Measurements from ENCODE around the gene SPG11. TPM values are rescaled to one million over a fixed set of nuclear protein-coding genes. Genes with fewer than 3 reads are reported as not detected.

SPG11 gene
- total and polyA plus RNA-seq, 2 of the 13 experiments (the other 11 are each of a cell fraction or from before 2014, with no cell fraction given): 31.5 to 40.7 TPM

- TF ChIP-seq ZNF598 (CRISPR knock-in tag; IDR thresholded peaks at IDR 0.05; ENCODE audit: borderline replicate concordance) (no peak), ZNF3 (CRISPR knock-in tag; IDR thresholded peaks at IDR 0.05) (no peak), ZC3H13 (CRISPR knock-in tag; IDR thresholded peaks at IDR 0.05) (no peak), RXRA (CRISPR knock-in tag; IDR thresholded peaks at IDR 0.05) (no peak), ZNF253 (CRISPR knock-in tag; IDR thresholded peaks at IDR 0.05; ENCODE audit: borderline replicate concordance) (peak; percentile 71; the same call in 1 of the 2 replicates), FOXA3 (CRISPR knock-in tag; IDR thresholded peaks at IDR 0.05) (peak; percentile 45; the same call in 1 of the 2 replicates), ZNF800 (CRISPR knock-in tag; IDR thresholded peaks at IDR 0.05) (no peak), RNF219 (CRISPR knock-in tag; IDR thresholded peaks at IDR 0.05) (no peak), ZNF337 (CRISPR knock-in tag; IDR thresholded peaks at IDR 0.05; ENCODE audit: borderline replicate concordance, low read depth) (no peak), FOXA1 (IDR thresholded peaks at IDR 0.05) (no peak), FOXA1 (CRISPR knock-in tag; IDR thresholded peaks at IDR 0.05) (peak; percentile 26; the same call in 1 of the 2 replicates), ZNF713 (CRISPR knock-in tag; IDR thresholded peaks at IDR 0.05) (no peak), ZNF207 (IDR thresholded peaks at IDR 0.05; ENCODE audit: borderline replicate concordance) (no peak), ZMYM4 (CRISPR knock-in tag; IDR thresholded peaks at IDR 0.05) (0 out of 2 replicates have a peak, but pooled peaks have one; percentile 17), KDM1A (CRISPR knock-in tag; IDR thresholded peaks at IDR 0.05) (no peak), SP5 (CRISPR knock-in tag; IDR thresholded peaks at IDR 0.05; ENCODE audit: borderline replicate concordance, low read depth) (no peak)
- TF ChIP-seq, protein P1, sequence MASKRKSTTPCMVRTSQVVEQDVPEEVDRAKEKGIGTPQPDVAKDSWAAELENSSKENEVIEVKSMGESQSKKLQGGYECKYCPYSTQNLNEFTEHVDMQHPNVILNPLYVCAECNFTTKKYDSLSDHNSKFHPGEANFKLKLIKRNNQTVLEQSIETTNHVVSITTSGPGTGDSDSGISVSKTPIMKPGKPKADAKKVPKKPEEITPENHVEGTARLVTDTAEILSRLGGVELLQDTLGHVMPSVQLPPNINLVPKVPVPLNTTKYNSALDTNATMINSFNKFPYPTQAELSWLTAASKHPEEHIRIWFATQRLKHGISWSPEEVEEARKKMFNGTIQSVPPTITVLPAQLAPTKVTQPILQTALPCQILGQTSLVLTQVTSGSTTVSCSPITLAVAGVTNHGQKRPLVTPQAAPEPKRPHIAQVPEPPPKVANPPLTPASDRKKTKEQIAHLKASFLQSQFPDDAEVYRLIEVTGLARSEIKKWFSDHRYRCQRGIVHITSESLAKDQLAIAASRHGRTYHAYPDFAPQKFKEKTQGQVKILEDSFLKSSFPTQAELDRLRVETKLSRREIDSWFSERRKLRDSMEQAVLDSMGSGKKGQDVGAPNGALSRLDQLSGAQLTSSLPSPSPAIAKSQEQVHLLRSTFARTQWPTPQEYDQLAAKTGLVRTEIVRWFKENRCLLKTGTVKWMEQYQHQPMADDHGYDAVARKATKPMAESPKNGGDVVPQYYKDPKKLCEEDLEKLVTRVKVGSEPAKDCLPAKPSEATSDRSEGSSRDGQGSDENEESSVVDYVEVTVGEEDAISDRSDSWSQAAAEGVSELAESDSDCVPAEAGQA (IDR thresholded peaks at IDR 0.05; ENCODE audit: low read depth): no peak
- TF ChIP-seq, protein P1 (CRISPR knock-in tag; IDR thresholded peaks at IDR 0.05; ENCODE audit: borderline replicate concordance): no peak
Measured at GRCh38 chr15:44588541-44588940, 74.9 kb downstream of the SPG11 start (continued).
